Measurements from ENCODE around the gene TRAF2. TPM values are rescaled to one million over a fixed set of nuclear protein-coding genes. Genes with fewer than 3 reads are reported as not detected.

TRAF2 gene
- total and polyA plus RNA-seq, 2 donors (not counting 3 experiments of a cell fraction or from before 2014, with no cell fraction given) = 10.9 to 23.1 TPM

- intact Hi-C loops (cut with micrococcal nuclease) = loop anchor here (5.0 kb wide), 1 partner anchor 68 kb away; the partner anchor contains the start of gene EDF1
- no peak for FAIRE-seq
Measured at GRCh38 chr9:136935651-136936050, 49.3 kb downstream of the TRAF2 start.

GRCh38 chr9:136936645-136937170 lies 50.4 kb downstream of the TRAF2 start:
- no TSS peak for BruUV-seq (replicated peaks)
- CTCF ChIA-PET = interaction anchor here (1.1 to 1.6 kb wide), 2 partner anchors 38 to 99 kb away, joined by 3 read pairs; no protein-coding TSS in a partner anchor
- H3K36me3 ChIP-seq (ENCODE audit: control insufficient read depth in 2 of 2, extremely low read depth in 1 of 2, insufficient read depth in 2 of 2, low read length in 2 of 2) = peaks cover 0 to 22% of the 10 kb centered on the region in 2 experiments
- POLR2A ChIA-PET = no interaction called here
- H3K9me1 ChIP-seq (replicated peaks; ENCODE audit: control insufficient read depth, extremely low read depth, insufficient read depth, low read length) = no peaks in the 10 kb centered on the region
- no peaks in the 10 kb centered on the region for H4K20me1 ChIP-seq (replicated peaks; ENCODE audit: control insufficient read depth, extremely low read depth, insufficient read depth, low read length)
- H3K4me3 ChIP-seq (replicated peaks in 1 of 3; ENCODE audit: insufficient read depth in 1 of 3, low read depth in 1 of 3, low read length in 3 of 3) = no peak overlapping the region
- H3K27ac ChIP-seq (ENCODE audit: insufficient read depth, low read depth, low read length) = no peak overlapping the region
- no peak overlapping the region for H3K9ac ChIP-seq (replicated peaks; ENCODE audit: extremely low read depth, insufficient read depth, low read length)
- H3K4me2 ChIP-seq (ENCODE audit: insufficient read depth, low read length) = no peak overlapping the region
- intact Hi-C loops (cut with micrococcal nuclease) = loop anchor here (5.0 kb wide), 1 partner anchor 69 kb away; the partner anchor contains the start of gene EDF1
- TF ChIP-seq POLR2A (IDR thresholded peaks at IDR 0.05; ENCODE audit: low read depth, low read length) (no peak), CTCF (IDR thresholded peaks at IDR 0.05; ENCODE audit: extremely low read depth in 1 of 2, insufficient read depth in 1 of 2, low read depth in 1 of 2, low read length in 2 of 2) (no peak), JUN (IDR thresholded peaks at IDR 0.05; ENCODE audit: borderline replicate concordance, insufficient read depth, insufficient read length, low read depth) (no peak), POLR2AphosphoS5 (IDR thresholded peaks at IDR 0.05; ENCODE audit: insufficient read depth, low read depth, low read length) (no peak), EZH2 (IDR thresholded peaks at IDR 0.05; ENCODE audit: borderline replicate concordance, low read depth, low read length, severe bottlenecking) (no peak)
- TF ChIP-seq, protein P1, sequence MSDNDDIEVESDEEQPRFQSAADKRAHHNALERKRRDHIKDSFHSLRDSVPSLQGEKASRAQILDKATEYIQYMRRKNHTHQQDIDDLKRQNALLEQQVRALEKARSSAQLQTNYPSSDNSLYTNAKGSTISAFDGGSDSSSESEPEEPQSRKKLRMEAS (IDR thresholded peaks at IDR 0.05; ENCODE audit: insufficient read depth, insufficient read length) = no peak
- no peaks in the 10 kb centered on the region for H3K4me1 ChIP-seq (ENCODE audit: control insufficient read depth, extremely low read depth, insufficient read depth, low read length)
- FAIRE-seq (no peak), DNase-seq (ENCODE audit: low read depth, low spot score) (no peak)
- peaks cover 3% of the 10 kb centered on the region for H3K79me2 ChIP-seq (ENCODE audit: control insufficient read depth, insufficient read depth, low read length)
- no peaks in the 10 kb centered on the region for H3K9me3 ChIP-seq (replicated peaks; ENCODE audit: control insufficient read depth, insufficient read depth, low read length)
- H2AFZ ChIP-seq (ENCODE audit: low read depth, low read length) = no peak overlapping the region
- dilution Hi-C loops (cut with MboI; ENCODE audit: extremely low pct_ligation_motif_present, low sequenced_read_pairs) = loop anchor here (25.0 kb wide), 1 partner anchor 124 kb away; the partner anchor contains the start of gene RABL6
- H3K27me3 ChIP-seq (ENCODE audit: control insufficient read depth in 2 of 2, insufficient read depth in 2 of 2, low read length in 2 of 2) = no peaks in the 10 kb centered on the region

More at GRCh38 chr9:136935651-136936050, 49.3 kb downstream of the TRAF2 start:
- H3K9me3 ChIP-seq (replicated peaks; ENCODE audit: control insufficient read depth, insufficient read depth, low read length) = no peaks in the 10 kb centered on the region
- no peaks in the 10 kb centered on the region for H4K20me1 ChIP-seq (replicated peaks; ENCODE audit: control insufficient read depth, extremely low read depth, insufficient read depth, low read length)
- H3K4me1 ChIP-seq (ENCODE audit: control insufficient read depth, extremely low read depth, insufficient read depth, low read length) = no peaks in the 10 kb centered on the region
- H3K9me1 ChIP-seq (replicated peaks; ENCODE audit: control insufficient read depth, extremely low read depth, insufficient read depth, low read length) = no peaks in the 10 kb centered on the region
- dilution Hi-C loops (cut with MboI; ENCODE audit: extremely low pct_ligation_motif_present, low sequenced_read_pairs) = loop anchor here (25.0 kb wide), 1 partner anchor 123 kb away; the partner anchor contains the start of gene RABL6
- ChIA-PET POLR2A (no interaction called here), CTCF (interaction anchor here (1.6 kb wide), 1 partner anchor 39 kb away, joined by 3 read pairs; no protein-coding TSS in a partner anchor)
- no peak overlapping the region for H2AFZ ChIP-seq (ENCODE audit: low read depth, low read length)
- H3K36me3 ChIP-seq (ENCODE audit: control insufficient read depth in 2 of 2, extremely low read depth in 1 of 2, insufficient read depth in 2 of 2, low read length in 2 of 2) = peaks cover 0 to 14% of the 10 kb centered on the region in 2 experiments
- H3K27me3 ChIP-seq (ENCODE audit: control insufficient read depth in 2 of 2, insufficient read depth in 2 of 2, low read length in 2 of 2) = no peaks in the 10 kb centered on the region
- no TSS peak for BruUV-seq (replicated peaks)
- no peak overlapping the region for H3K27ac ChIP-seq (ENCODE audit: insufficient read depth, low read depth, low read length)
- no peak overlapping the region for H3K4me3 ChIP-seq (replicated peaks in 1 of 3; ENCODE audit: insufficient read depth in 1 of 3, low read depth in 1 of 3, low read length in 3 of 3)
- H3K4me2 ChIP-seq (ENCODE audit: insufficient read depth, low read length) = no peak overlapping the region
- H3K79me2 ChIP-seq (ENCODE audit: control insufficient read depth, insufficient read depth, low read length) = no peaks in the 10 kb centered on the region
- TF ChIP-seq MYC (IDR thresholded peaks at IDR 0.05; ENCODE audit: low read depth, low read length) (no peak), POLR2AphosphoS5 (IDR thresholded peaks at IDR 0.05; ENCODE audit: insufficient read depth, low read depth, low read length) (no peak)
- TF ChIP-seq, protein P1 (IDR thresholded peaks at IDR 0.05; ENCODE audit: insufficient read depth, insufficient read length) = no peak
- no peak overlapping the region for H3K9ac ChIP-seq (replicated peaks; ENCODE audit: extremely low read depth, insufficient read depth, low read length)
- DNase-seq (ENCODE audit: low read depth, low spot score) = no peak
